Calu3 (cell line): ENCODE results near the gene RGL2. TPM values are rescaled to one million over a fixed set of nuclear protein-coding genes. Genes with fewer than 3 reads are reported as not detected.

Experiments used
- BruUV-seq: library from RNA; stranded (reverse); fragments of 400-500 nt; replicated peaks from 2 replicates; lab custom pipeline; 2021; lab: Mats Ljungman, UMichigan
- CTCF ChIA-PET: fragments of 300-600 bp; sonication (Branson Sonifier 250); formaldehyde crosslinking; loops from one replicate; lab custom pipeline; 2022; ENCODE audit warnings: antibody characterized with exemption; lab: Charles Lee
- DNase-seq: peaks from one replicate; pipeline ENCODE4 v3.0.0; 2022
- H3K27ac Mint-ChIP-seq: one replicate; pipeline ENCODE4 v1.8.0; 2022; ENCODE audit warnings: mixed read lengths; ENCODE audit not compliant: unreplicated experiment
- H3K27me3 Mint-ChIP-seq: one replicate; pipeline ENCODE4 v1.8.0; 2022; ENCODE audit warnings: mixed read lengths; ENCODE audit not compliant: unreplicated experiment
- H3K36me3 Mint-ChIP-seq: one replicate; pipeline ENCODE4 v1.8.0; 2022; ENCODE audit warnings: mild to moderate bottlenecking, moderate library complexity, mixed read lengths; ENCODE audit not compliant: insufficient read depth, unreplicated experiment
- H3K4me1 Mint-ChIP-seq: one replicate; pipeline ENCODE4 v1.8.0; 2022; ENCODE audit warnings: mild to moderate bottlenecking, low read depth, mixed read lengths; ENCODE audit not compliant: unreplicated experiment
- H3K4me3 Mint-ChIP-seq: one replicate; pipeline ENCODE4 v1.8.0; 2022; ENCODE audit warnings: mild to moderate bottlenecking, low read depth, moderate library complexity, mixed read lengths; ENCODE audit not compliant: unreplicated experiment
- H3K9me3 Mint-ChIP-seq: one replicate; pipeline ENCODE4 v1.8.0; 2022; ENCODE audit warnings: low read depth, mixed read lengths; ENCODE audit not compliant: unreplicated experiment
- intact Hi-C: fragments of 100-400 bp; cut with micrococcal nuclease; formaldehyde crosslinking; loops from one replicate; pipeline ENCODE4 v1.10.0; 2022; ENCODE audit not compliant: unreplicated experiment
- total RNA-seq: library from RNA; stranded (reverse); gene quantifications from 2 replicates; pipeline ENCODE4 v1.2.3, GENCODE V29; 2022
- TF ChIP-seq, protein P1 (sequence below): fragments of 200-600 bp; IDR thresholded peaks from one replicate; pipeline ENCODE4 v1.8.0; 2022; ENCODE audit warnings: antibody characterized with exemption; ENCODE audit not compliant: unreplicated experiment

RGL2 gene
- total RNA-seq, 1 experiment from 2014 or later, result 138 TPM

DNA sequence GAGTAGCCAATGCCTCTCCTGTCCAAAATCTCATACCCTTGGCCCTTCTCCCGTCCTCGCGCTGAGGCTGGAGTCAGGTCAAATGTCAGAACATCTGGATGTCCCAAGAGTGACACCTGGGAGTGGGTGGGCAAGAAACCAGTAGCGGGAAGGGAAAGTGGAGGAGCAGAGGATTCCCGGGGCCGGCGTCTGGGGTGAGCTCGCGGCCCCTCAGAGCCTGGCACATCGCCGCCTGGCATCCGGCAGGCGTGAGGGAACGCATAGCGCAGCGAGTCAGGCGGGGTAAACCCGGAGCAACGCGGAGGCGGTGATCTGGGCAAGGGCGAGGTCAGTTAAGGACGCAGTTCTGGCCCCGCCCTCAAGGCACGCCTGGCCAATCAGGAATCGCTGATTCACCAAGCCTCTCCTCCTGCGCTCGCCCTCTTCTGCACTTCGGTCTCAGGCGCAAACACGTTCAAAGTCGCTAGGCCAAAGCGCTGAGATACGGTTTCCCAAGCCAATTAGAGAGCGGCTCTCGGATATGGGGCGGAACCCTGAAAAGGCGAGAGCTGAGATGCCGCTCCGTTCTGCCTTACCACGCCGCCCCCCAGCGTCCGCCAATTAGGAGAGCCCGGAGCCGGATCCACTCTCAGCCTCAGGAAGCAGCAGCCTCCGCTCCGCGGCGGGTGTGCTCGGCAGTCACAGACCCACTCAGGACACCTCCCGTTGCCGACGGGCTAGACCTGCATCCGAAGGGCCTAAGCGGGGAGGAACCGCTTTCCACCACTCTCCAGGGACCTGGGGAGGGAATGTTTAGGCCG, 49.6 kb downstream of the RGL2 start:
- TF ChIP-seq, protein P1, sequence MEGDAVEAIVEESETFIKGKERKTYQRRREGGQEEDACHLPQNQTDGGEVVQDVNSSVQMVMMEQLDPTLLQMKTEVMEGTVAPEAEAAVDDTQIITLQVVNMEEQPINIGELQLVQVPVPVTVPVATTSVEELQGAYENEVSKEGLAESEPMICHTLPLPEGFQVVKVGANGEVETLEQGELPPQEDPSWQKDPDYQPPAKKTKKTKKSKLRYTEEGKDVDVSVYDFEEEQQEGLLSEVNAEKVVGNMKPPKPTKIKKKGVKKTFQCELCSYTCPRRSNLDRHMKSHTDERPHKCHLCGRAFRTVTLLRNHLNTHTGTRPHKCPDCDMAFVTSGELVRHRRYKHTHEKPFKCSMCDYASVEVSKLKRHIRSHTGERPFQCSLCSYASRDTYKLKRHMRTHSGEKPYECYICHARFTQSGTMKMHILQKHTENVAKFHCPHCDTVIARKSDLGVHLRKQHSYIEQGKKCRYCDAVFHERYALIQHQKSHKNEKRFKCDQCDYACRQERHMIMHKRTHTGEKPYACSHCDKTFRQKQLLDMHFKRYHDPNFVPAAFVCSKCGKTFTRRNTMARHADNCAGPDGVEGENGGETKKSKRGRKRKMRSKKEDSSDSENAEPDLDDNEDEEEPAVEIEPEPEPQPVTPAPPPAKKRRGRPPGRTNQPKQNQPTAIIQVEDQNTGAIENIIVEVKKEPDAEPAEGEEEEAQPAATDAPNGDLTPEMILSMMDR, result no peak
- Mint-ChIP-seq H3K9me3 (no peaks in the 10 kb centered on the region), H3K4me1 (peaks cover 26% of the 10 kb centered on the region), H3K27me3 (peaks cover 11% of the 10 kb centered on the region), H3K27ac (peak overlapping the region; percentile 51), H3K36me3 (peaks cover 44% of the 10 kb centered on the region), H3K4me3 (peak overlapping the region; percentile 66)
- intact Hi-C loops, result loop anchor here (1.0 to 5.0 kb wide), 4 partner anchors 42 to 237 kb away; partner anchors contain the start of gene RING1
- DNase-seq, result peak; percentile 97
- CTCF ChIA-PET, result interaction anchor here (0.7 to 2.7 kb wide), 21 partner anchors 10 to 1046 kb away, joined by 3 to 13 read pairs (median 5); partner anchors contain the start of genes RING1, RPS18, TAP2 and VPS52
- TSS peak; percentile 43 for BruUV-seq

DNA sequence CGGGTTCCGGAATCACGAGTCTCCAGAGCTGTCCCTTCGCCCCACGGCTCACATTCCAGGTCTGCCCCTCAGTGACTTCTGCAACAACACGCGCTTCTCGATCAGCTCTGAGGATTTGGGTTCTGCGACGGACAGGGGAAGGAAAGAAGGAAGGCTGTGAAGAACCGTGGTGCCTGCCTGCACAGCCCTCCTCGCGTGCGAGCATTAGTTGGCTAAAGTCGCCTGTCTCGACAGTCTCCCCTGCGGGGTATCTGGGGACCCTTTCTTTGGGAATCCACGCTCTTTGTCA, 50.2 kb downstream of the RGL2 start:
- BruUV-seq, result no TSS peak
- peak overlapping the region; percentile 66 for H3K4me3 Mint-ChIP-seq
- H3K9me3 Mint-ChIP-seq, result no peaks in the 10 kb centered on the region
- DNase-seq, result no peak
- peaks cover 44% of the 10 kb centered on the region for H3K36me3 Mint-ChIP-seq
- peak overlapping the region; percentile 51 for H3K27ac Mint-ChIP-seq
- CTCF ChIA-PET, result interaction anchor here (0.7 to 2.7 kb wide), 26 partner anchors 10 to 1045 kb away, joined by 3 to 13 read pairs (median 4); partner anchors contain the start of genes RING1, RPS18 and VPS52
- TF ChIP-seq, protein P1, result no peak
- intact Hi-C loops, result loop anchor here (1.0 to 5.0 kb wide), 4 partner anchors 41 to 236 kb away; partner anchors contain the start of gene RING1
- H3K27me3 Mint-ChIP-seq, result peaks cover 15% of the 10 kb centered on the region
- peaks cover 26% of the 10 kb centered on the region for H3K4me1 Mint-ChIP-seq

DNA sequence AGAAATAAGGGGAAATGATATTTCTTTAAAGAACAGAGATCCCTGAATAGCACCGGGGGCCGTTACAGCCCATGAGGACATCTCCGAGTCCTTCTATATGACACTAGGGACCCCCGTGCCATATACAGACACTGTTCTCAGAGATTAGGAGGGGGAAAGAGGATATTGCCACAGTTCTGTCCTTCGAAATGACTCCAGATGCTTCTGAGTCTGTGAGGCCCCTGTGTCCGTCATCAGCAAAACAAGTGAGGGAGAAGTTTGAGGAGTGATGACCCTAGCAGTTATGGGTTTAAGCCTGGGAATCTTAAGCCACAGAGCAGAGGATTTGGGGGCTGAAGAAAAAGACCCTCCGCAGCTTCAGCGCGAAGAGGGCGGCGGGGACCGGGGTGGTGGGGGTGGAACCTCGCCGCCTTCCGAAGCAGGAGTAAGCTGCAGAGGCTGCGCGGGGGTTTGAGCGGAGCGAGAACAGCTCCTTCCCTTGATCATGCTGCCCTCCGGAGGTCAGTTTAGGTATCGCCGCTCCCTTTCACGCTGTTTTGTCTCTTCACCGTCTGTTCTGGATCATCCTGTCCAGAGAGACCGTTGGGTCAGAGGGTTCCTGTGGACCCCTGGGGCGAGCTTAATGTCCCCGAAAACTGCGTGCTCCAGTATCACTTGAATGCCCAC, 50.6 kb downstream of the RGL2 start:
- Mint-ChIP-seq H3K27ac (no peak overlapping the region), H3K4me3 (peak overlapping the region; percentile 66), H3K4me1 (peaks cover 26% of the 10 kb centered on the region), H3K9me3 (no peaks in the 10 kb centered on the region), H3K27me3 (peaks cover 20% of the 10 kb centered on the region), H3K36me3 (peaks cover 42% of the 10 kb centered on the region)
- intact Hi-C loops, result loop anchor here (1.0 to 5.0 kb wide), 4 partner anchors 41 to 236 kb away; partner anchors contain the start of gene RING1
- no TSS peak for BruUV-seq
- TF ChIP-seq, protein P1, result peak; percentile 97
- DNase-seq, result peak; percentile 94
- CTCF ChIA-PET, result interaction anchor here (0.6 to 2.7 kb wide), 32 partner anchors 9 to 1045 kb away, joined by 3 to 13 read pairs (median 4); partner anchors contain the start of genes RING1, RPS18 and VPS52

DNA sequence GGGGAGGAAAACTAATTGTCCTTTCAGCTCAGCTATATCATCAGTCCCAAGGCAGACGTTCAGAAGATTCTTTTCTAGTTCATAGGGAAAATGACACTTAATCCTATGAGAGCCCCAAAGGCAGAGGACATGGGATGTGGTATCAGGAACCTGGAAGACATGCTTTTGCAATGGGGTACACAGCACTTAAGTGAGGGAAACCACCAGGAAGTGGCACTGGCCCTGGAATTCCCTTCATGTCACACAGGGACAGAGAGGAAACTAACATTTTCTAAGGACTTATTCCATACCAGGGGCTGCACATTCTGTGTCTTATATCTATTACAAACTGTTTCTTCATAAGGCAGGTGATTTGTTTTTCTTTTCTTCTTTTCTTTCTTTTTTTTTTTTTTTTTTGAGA, 55.3 kb downstream of the RGL2 start:
- intact Hi-C loops, result no loop called here
- Mint-ChIP-seq H3K4me3 (no peak overlapping the region), H3K27ac (no peak overlapping the region), H3K36me3 (no peaks in the 10 kb centered on the region), H3K4me1 (peaks cover 8% of the 10 kb centered on the region), H3K27me3 (peaks cover 61% of the 10 kb centered on the region), H3K9me3 (no peaks in the 10 kb centered on the region)
- DNase-seq, result no peak
- TF ChIP-seq, protein P1, result no peak
- no TSS peak for BruUV-seq
- CTCF ChIA-PET, result no interaction called here
